ENCODE data around the gene DUSP7. TPM values are rescaled to one million over a fixed set of nuclear protein-coding genes. Genes with fewer than 3 reads are reported as not detected.

The DUSP7 gene
- total RNA-seq, 1 experiment from 2014 or later, result 18.8 TPM

DNA sequence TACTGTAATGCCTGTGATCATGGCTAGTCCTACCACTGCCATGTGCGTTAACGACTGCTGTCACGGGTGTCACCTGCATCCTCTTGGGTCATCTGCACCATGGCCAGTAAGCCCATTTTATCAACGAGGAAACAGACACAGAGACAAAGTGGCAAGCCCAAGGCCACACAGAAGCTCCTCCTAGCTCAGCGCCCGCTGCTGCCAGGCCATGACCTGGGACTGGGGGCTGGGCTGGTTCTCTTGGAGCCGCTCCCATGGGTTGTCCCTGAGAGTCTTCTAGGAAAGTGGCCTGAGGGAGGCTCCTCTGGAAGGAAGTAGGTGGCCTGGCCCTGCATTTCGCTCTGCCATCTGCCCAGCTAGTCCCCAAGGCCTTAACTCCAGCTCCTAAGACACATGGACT, 4.9 kb downstream of the DUSP7 start (continued):
- no peak for TF ChIP-seq E2F5 (CRISPR knock-in tag; IDR thresholded peaks at IDR 0.05)
- TF ChIP-seq NFATC4 (CRISPR knock-in tag; IDR thresholded peaks at IDR 0.05), result no peak
- no peak for TF ChIP-seq ELF4 (CRISPR knock-in tag; IDR thresholded peaks at IDR 0.05; ENCODE audit: low read depth)
- TF ChIP-seq EMX1 (CRISPR knock-in tag; IDR thresholded peaks at IDR 0.05), result no peak
- TF ChIP-seq MLX (CRISPR knock-in tag; IDR thresholded peaks at IDR 0.05), result no peak
- TF ChIP-seq ESRRA (CRISPR knock-in tag; IDR thresholded peaks at IDR 0.05; ENCODE audit: borderline replicate concordance), result no peak
- no peak for TF ChIP-seq GTF2I (CRISPR knock-in tag; conservative IDR thresholded peaks at IDR 0.05)

- TF ChIP-seq RELA (CRISPR knock-in tag; IDR thresholded peaks at IDR 0.05; ENCODE audit: borderline replicate concordance) (no peak), TEAD4 (CRISPR knock-in tag; IDR thresholded peaks at IDR 0.05) (no peak), NFATC4 (CRISPR knock-in tag; IDR thresholded peaks at IDR 0.05) (no peak), TP53 (CRISPR knock-in tag; IDR thresholded peaks at IDR 0.05) (no peak), EMX1 (CRISPR knock-in tag; IDR thresholded peaks at IDR 0.05) (no peak), SMAD3 (CRISPR knock-in tag; IDR thresholded peaks at IDR 0.05; ENCODE audit: borderline replicate concordance) (no peak), ZNF396 (CRISPR knock-in tag; IDR thresholded peaks at IDR 0.05; ENCODE audit: borderline replicate concordance) (no peak)
- no peak overlapping the region for H3K4me3 Mint-ChIP-seq
- CTCF ChIA-PET, result interaction anchor here (8.3 kb wide), 1 partner anchor 47 kb away, joined by 382 read pairs; no protein-coding TSS in a partner anchor
- H3K4me1 Mint-ChIP-seq, result peaks cover 27% of the 10 kb centered on the region
- DNase-seq (ENCODE audit: low spot score) (no peak), ATAC-seq (no peak)
- H3K27me3 Mint-ChIP-seq (ENCODE audit: low read depth), result no peaks in the 10 kb centered on the region
- no peaks in the 10 kb centered on the region for H3K9me3 Mint-ChIP-seq
- POLR2A ChIA-PET, result interaction anchor here (0.6 kb wide), 1 partner anchor 45 kb away, joined by 4 read pairs; no protein-coding TSS in a partner anchor
- peaks cover 23% of the 10 kb centered on the region for H3K36me3 Mint-ChIP-seq
- no peak overlapping the region for H3K27ac Mint-ChIP-seq
These were observed 5.8 kb downstream of the DUSP7 start for GRCh38 chr3:52050571-52050970.

DNA sequence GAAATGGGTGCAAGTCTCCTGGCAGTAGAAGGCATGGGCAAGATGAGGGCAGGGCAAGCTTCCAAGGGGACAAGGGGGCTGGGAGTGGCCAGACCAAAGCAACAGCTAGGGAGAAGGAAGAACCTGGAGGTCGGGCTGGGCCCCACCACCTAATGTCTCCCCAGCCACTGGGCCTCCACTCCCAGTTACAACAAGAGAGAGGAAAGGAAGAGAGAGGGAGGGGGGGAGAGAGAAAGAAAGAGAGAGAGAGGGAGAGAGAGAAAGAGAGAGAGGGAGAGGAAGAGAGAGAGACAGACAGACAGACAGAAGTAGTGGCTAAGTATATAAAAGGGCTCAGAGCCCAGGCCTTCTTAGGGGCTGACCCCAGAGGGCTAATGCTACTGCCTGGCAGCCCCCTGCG, 6.9 kb downstream of the DUSP7 start:
- Mint-ChIP-seq H3K27me3 (ENCODE audit: low read depth) (no peaks in the 10 kb centered on the region), H3K4me3 (no peak overlapping the region), H3K27ac (no peak overlapping the region), H3K9me3 (no peaks in the 10 kb centered on the region), H3K4me1 (peaks cover 30% of the 10 kb centered on the region), H3K36me3 (peaks cover 23% of the 10 kb centered on the region)
- POLR2A ChIA-PET, result no interaction called here
- DNase-seq (ENCODE audit: low spot score) (no peak), ATAC-seq (no peak)
- TF ChIP-seq EMX1 (CRISPR knock-in tag; IDR thresholded peaks at IDR 0.05) (no peak), HMGA2 (CRISPR knock-in tag; IDR thresholded peaks at IDR 0.05) (no peak), JUN (CRISPR knock-in tag; IDR thresholded peaks at IDR 0.05) (no peak), NFE2L1 (CRISPR knock-in tag; IDR thresholded peaks at IDR 0.05) (no peak), GRHL2 (CRISPR knock-in tag; IDR thresholded peaks at IDR 0.05; ENCODE audit: insufficient replicate concordance, severe bottlenecking) (no peak), ESRRA (CRISPR knock-in tag; IDR thresholded peaks at IDR 0.05; ENCODE audit: borderline replicate concordance) (no peak), ARID4B (CRISPR knock-in tag; IDR thresholded peaks at IDR 0.05; ENCODE audit: borderline replicate concordance) (no peak), ZBTB43 (CRISPR knock-in tag; IDR thresholded peaks at IDR 0.05) (no peak)
- TF ChIP-seq, protein P1, sequence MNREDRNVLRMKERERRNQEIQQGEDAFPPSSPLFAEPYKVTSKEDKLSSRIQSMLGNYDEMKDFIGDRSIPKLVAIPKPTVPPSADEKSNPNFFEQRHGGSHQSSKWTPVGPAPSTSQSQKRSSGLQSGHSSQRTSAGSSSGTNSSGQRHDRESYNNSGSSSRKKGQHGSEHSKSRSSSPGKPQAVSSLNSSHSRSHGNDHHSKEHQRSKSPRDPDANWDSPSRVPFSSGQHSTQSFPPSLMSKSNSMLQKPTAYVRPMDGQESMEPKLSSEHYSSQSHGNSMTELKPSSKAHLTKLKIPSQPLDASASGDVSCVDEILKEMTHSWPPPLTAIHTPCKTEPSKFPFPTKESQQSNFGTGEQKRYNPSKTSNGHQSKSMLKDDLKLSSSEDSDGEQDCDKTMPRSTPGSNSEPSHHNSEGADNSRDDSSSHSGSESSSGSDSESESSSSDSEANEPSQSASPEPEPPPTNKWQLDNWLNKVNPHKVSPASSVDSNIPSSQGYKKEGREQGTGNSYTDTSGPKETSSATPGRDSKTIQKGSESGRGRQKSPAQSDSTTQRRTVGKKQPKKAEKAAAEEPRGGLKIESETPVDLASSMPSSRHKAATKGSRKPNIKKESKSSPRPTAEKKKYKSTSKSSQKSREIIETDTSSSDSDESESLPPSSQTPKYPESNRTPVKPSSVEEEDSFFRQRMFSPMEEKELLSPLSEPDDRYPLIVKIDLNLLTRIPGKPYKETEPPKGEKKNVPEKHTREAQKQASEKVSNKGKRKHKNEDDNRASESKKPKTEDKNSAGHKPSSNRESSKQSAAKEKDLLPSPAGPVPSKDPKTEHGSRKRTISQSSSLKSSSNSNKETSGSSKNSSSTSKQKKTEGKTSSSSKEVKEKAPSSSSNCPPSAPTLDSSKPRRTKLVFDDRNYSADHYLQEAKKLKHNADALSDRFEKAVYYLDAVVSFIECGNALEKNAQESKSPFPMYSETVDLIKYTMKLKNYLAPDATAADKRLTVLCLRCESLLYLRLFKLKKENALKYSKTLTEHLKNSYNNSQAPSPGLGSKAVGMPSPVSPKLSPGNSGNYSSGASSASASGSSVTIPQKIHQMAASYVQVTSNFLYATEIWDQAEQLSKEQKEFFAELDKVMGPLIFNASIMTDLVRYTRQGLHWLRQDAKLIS (CRISPR knock-in tag; IDR thresholded peaks at IDR 0.05; ENCODE audit: borderline replicate concordance), result no peak
- TF ChIP-seq, protein P2, sequence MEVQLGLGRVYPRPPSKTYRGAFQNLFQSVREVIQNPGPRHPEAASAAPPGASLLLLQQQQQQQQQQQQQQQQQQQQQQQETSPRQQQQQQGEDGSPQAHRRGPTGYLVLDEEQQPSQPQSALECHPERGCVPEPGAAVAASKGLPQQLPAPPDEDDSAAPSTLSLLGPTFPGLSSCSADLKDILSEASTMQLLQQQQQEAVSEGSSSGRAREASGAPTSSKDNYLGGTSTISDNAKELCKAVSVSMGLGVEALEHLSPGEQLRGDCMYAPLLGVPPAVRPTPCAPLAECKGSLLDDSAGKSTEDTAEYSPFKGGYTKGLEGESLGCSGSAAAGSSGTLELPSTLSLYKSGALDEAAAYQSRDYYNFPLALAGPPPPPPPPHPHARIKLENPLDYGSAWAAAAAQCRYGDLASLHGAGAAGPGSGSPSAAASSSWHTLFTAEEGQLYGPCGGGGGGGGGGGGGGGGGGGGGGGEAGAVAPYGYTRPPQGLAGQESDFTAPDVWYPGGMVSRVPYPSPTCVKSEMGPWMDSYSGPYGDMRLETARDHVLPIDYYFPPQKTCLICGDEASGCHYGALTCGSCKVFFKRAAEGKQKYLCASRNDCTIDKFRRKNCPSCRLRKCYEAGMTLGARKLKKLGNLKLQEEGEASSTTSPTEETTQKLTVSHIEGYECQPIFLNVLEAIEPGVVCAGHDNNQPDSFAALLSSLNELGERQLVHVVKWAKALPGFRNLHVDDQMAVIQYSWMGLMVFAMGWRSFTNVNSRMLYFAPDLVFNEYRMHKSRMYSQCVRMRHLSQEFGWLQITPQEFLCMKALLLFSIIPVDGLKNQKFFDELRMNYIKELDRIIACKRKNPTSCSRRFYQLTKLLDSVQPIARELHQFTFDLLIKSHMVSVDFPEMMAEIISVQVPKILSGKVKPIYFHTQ (CRISPR knock-in tag; IDR thresholded peaks at IDR 0.05), result no peak
- CTCF ChIA-PET, result no interaction called here

Data from WTC11 (cell line).